ENCODE results near the gene VSTM4. TPM values are rescaled to one million over a fixed set of nuclear protein-coding genes. Genes with fewer than 3 reads are reported as not detected.

The VSTM4 gene
- total RNA-seq, 3 donors from 2014 or later (not counting 1 experiment from before 2014, with no cell fraction given) = 0.38 to 0.57 (median 0.45) TPM

DNA sequence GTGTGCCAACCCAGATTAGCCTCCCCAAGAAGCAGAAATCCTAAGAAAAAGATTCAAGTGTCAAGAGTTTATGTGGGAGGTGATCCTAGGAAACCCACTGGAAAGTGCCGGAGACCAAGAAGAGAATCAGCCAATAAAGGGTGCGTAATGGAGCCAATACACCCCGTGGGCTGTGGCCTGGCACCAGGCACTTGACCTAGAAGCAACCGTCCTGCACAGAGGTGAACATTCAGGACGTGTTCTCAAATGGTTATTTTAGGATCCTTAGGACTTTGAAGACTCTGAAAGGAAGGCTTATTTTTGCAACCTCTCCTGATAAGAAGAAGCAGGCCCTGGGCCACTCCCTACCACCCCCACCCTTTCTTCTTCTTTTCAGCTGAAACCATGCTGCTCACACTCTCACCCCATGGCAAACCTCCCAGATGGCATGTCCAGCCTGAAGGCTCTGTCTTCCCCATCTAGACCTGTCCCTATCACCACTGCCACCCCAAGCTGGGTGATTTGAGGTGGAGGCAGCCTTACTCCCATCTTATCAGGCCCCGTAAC, 46.6 kb downstream of the VSTM4 start:
- H3K4me3 ChIP-seq (ENCODE audit: low read length) = no peak overlapping the region
- peaks cover under 1% of the 10 kb centered on the region for H3K36me3 Mint-ChIP-seq
- no peak for TF ChIP-seq CTCF (IDR thresholded peaks at IDR 0.05)
- no peak overlapping the region for H3K27ac Mint-ChIP-seq
- no peak overlapping the region for H3K27ac ChIP-seq (ENCODE audit: low read length)
- H3K27me3 ChIP-seq (ENCODE audit: control insufficient read depth, insufficient read depth, low read length) = no peaks in the 10 kb centered on the region
- ATAC-seq = no peak
- H3K9me3 ChIP-seq (ENCODE audit: control insufficient read depth, insufficient read depth, low read length) = no peaks in the 10 kb centered on the region
- no peak for DNase-seq
- peaks cover 0 to 3% of the 10 kb centered on the region in 2 donors for H3K27me3 Mint-ChIP-seq (ENCODE audit: low read depth in 2 of 2)
- no peaks in the 10 kb centered on the region for H3K4me1 Mint-ChIP-seq
- H3K9me3 Mint-ChIP-seq = no peaks in the 10 kb centered on the region
- H3K36me3 ChIP-seq (ENCODE audit: control insufficient read depth, insufficient read depth, low read length) = no peaks in the 10 kb centered on the region
- intact Hi-C loops (cut with micrococcal nuclease) = no loop called here
- 83% methylated on average over 6 of the region's 6 CpGs for WGBS (ENCODE audit: insufficient coverage)
- H3K4me1 ChIP-seq (ENCODE audit: control insufficient read depth, insufficient read depth, low read length) = no peaks in the 10 kb centered on the region
- H3K4me3 Mint-ChIP-seq = no peak overlapping the region

- H3K27ac Mint-ChIP-seq = no peak overlapping the region
- DNase-seq (no peak), ATAC-seq (no peak)
- no peaks in the 10 kb centered on the region for H3K27me3 ChIP-seq (ENCODE audit: control insufficient read depth, insufficient read depth, low read length)
- H3K27me3 Mint-ChIP-seq (ENCODE audit: low read depth in 2 of 2) = peaks cover 5 to 8% of the 10 kb centered on the region in 2 donors
- no peak for TF ChIP-seq CTCF (IDR thresholded peaks at IDR 0.05)
- no peaks in the 10 kb centered on the region for H3K4me1 Mint-ChIP-seq
- no peaks in the 10 kb centered on the region for H3K4me1 ChIP-seq (ENCODE audit: control insufficient read depth, insufficient read depth, low read length)
- H3K4me3 ChIP-seq (ENCODE audit: low read length) = no peak overlapping the region
- H3K36me3 Mint-ChIP-seq = peaks cover 5% of the 10 kb centered on the region
- no peaks in the 10 kb centered on the region for H3K9me3 ChIP-seq (ENCODE audit: control insufficient read depth, insufficient read depth, low read length)
- H3K36me3 ChIP-seq (ENCODE audit: control insufficient read depth, insufficient read depth, low read length) = no peaks in the 10 kb centered on the region
- WGBS (ENCODE audit: insufficient coverage) = 89% methylated on average over 8 of the region's 8 CpGs
- H3K27ac ChIP-seq (ENCODE audit: low read length) = no peak overlapping the region
- no peaks in the 10 kb centered on the region for H3K9me3 Mint-ChIP-seq
- H3K4me3 Mint-ChIP-seq = no peak overlapping the region
- intact Hi-C loops (cut with micrococcal nuclease) = no loop called here
These were observed 47.1 kb downstream of the VSTM4 start for GRCh38 chr10:49068209-49068608.

DNA sequence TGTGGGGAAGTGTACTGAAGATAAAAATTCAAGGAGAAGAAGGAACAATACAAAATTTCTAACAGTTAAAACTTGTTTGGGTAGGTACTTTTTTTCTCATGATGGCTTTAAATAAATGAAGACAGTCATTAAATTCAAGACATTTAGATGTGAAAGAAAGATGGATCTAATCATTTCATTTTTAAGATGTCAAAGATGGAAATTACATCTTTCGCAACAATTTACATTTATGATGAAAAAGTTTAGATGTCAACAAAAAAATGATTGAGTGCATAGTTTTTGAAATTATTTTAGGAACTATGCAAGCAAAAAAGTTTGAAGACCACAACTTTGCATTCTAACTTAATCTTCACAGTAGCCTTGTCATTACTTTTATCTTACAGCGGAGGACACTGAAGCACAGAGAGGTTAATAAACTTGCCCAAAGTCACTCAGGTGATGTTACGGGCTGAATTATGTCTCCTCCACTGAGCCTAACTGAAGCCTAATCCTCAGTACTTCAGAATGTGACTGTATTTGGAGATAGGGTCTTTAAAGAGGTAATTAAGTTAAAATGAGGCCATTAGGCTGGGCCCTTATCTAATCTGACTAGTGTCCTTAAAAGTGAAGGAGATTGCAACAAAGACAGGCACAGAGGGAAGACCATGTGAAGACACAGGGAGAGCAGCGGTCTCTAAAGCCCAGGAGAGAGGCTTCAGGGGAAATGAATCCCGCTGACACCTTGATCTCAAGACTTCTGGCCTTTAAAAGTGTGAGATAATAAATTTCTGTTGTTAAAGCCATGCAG, 48.2 kb downstream of the VSTM4 start:
- 95% methylated on average over 4 of the region's 5 CpGs for WGBS (ENCODE audit: insufficient coverage)
- no peak for TF ChIP-seq CTCF (IDR thresholded peaks at IDR 0.05)

More for the DNA sequence above, 48.2 kb downstream of the VSTM4 start:
- Histone ChIP-seq H3K27me3 (ENCODE audit: control insufficient read depth, insufficient read depth, low read length) (no peaks in the 10 kb centered on the region), H3K36me3 (ENCODE audit: control insufficient read depth, insufficient read depth, low read length) (no peaks in the 10 kb centered on the region), H3K27ac (ENCODE audit: low read length) (no peak overlapping the region), H3K4me1 (ENCODE audit: control insufficient read depth, insufficient read depth, low read length) (no peaks in the 10 kb centered on the region), H3K4me3 (ENCODE audit: low read length) (no peak overlapping the region), H3K9me3 (ENCODE audit: control insufficient read depth, insufficient read depth, low read length) (no peaks in the 10 kb centered on the region)
- no peak for ATAC-seq
- Mint-ChIP-seq H3K4me1 (no peaks in the 10 kb centered on the region), H3K36me3 (peaks cover 15% of the 10 kb centered on the region), H3K27me3 (ENCODE audit: low read depth in 2 of 2) (peaks cover 10 to 17% of the 10 kb centered on the region in 2 donors), H3K4me3 (no peak overlapping the region), H3K9me3 (peaks cover 4 to 7% of the 10 kb centered on the region in 2 donors), H3K27ac (no peak overlapping the region)
- DNase-seq = no peak
- intact Hi-C loops (cut with micrococcal nuclease) = no loop called here
